Tibial nerve (tissue), 4 donors: ENCODE results near the gene SART3. TPM values are rescaled to one million over a fixed set of nuclear protein-coding genes. Genes with fewer than 3 reads are reported as not detected.
"Not testable (repeated sequence)": the region's sequence is repeated elsewhere in the genome, so short reads cannot be mapped to it uniquely, and the experiment has no call there.

ENCODE experiments used
- DNase-seq, 2 donors: peaks; one replicate each; pipeline ENCODE4 v3.0.0-alpha.2; 2019; ENCODE audit warnings: low spot score in 2 of 2
- H3K27ac ChIP-seq, 4 donors: fragments of 200-600 bp; sonication (generic) in 3 of 4; one replicate each; pipeline ENCODE4 v1.5.1; 2017 to 2019; ENCODE audit warnings: mild to moderate bottlenecking in 1 of 4
- H3K27me3 ChIP-seq, 2 donors: fragments of 200-600 bp; sonication (generic) in 1 of 2; one replicate each; pipeline versions ENCODE4 v1.5.1 to v1.6.0; 2017 to 2019
- H3K36me3 ChIP-seq, 3 donors: fragments of 200-600 bp; sonication (generic); one replicate each; pipeline ENCODE4 v1.5.1; 2018 to 2019
- H3K4me1 ChIP-seq, 4 donors: fragments of 200-600 bp; sonication (generic) in 3 of 4; one replicate each; pipeline ENCODE4 v1.5.1; 2017 to 2019
- H3K4me3 ChIP-seq, 4 donors: fragments of 200-600 bp; sonication (generic) in 3 of 4; one replicate each; pipeline ENCODE4 v1.5.1; 2017 to 2019; ENCODE audit warnings: mild to moderate bottlenecking in 1 of 4, moderate library complexity in 1 of 4
- H3K9me3 ChIP-seq, 4 donors: fragments of 200-600 bp; sonication (generic) in 3 of 4; one replicate each; pipeline ENCODE4 v1.5.1; 2017 to 2019
- CTCF ChIP-seq, 5 experiments: fragments of 200-600 bp in 3 of 5; fragments of 450-650 bp in 2 of 5; sonication (generic) in 3 of 5; IDR thresholded peaks; one replicate each; pipeline ENCODE4 v1.5.1; 2016 to 2019; ENCODE audit warnings: antibody characterized with exemption in 5 of 5, mild to moderate bottlenecking in 3 of 5, moderate library complexity in 2 of 5
- EP300 ChIP-seq, 2 donors: sonication (generic); formaldehyde crosslinking; IDR thresholded peaks; one replicate each; pipeline ENCODE4 v1.6.1; 2017; ENCODE audit warnings: antibody characterized with exemption in 2 of 2, mild to moderate bottlenecking in 1 of 2
- POLR2A ChIP-seq, 2 donors: fragments of 450-650 bp; IDR thresholded peaks; one replicate each; pipeline ENCODE4 v1.6.1; 2017; ENCODE audit warnings: antibody characterized with exemption in 2 of 2, mild to moderate bottlenecking in 2 of 2, moderate library complexity in 2 of 2
- WGBS, 2 donors: methylation state at CpG; one replicate each; pipeline ENCODE4 v1.1.5; 2018; 5-methylcytosine and 5-hydroxymethylcytosine counted together
- total RNA-seq, 4 donors: library from RNA; depleted of rRNA; stranded (reverse); fragments of >200 nt; gene quantifications; one replicate each; pipeline ENCODE4 v1.1.0, GENCODE V29; 2016

The SART3 gene
- total RNA-seq, 4 donors from 2014 or later: 51.3 to 70.1 (median 63.4) TPM

- no peak for DNase-seq
- WGBS, 2 donors: 69 to 77% methylated on average over 2 of the region's 2 CpGs
- Histone ChIP-seq H3K4me3 (no peak overlapping the region), H3K4me1 (no peaks in the 10 kb centered on the region), H3K36me3 (no peaks in the 10 kb centered on the region), H3K27ac (no peak overlapping the region), H3K9me3 (peaks cover 0 to 10% (median 0%) of the 10 kb centered on the region in 4 donors), H3K27me3 (peaks cover 0 to 11% of the 10 kb centered on the region in 2 donors)
- TF ChIP-seq CTCF (IDR thresholded peaks at IDR 0.05) (no peak), POLR2A (IDR thresholded peaks at IDR 0.05) (no peak), EP300 (IDR thresholded peaks at IDR 0.05) (no peak)
Measured at GRCh38 chr12:108491256-108491655, 69.7 kb downstream of the SART3 start.

GRCh38 chr12:108487029-108487428 is 73.9 kb downstream of the SART3 start:
- DNase-seq, H3K27me3 ChIP-seq, H3K4me3 ChIP-seq, H3K27ac ChIP-seq, H3K4me1 ChIP-seq, H3K36me3 ChIP-seq: not testable (repeated sequence)
- H3K9me3 ChIP-seq: peaks cover 0 to 10% (median 0%) of the 10 kb centered on the region in 4 donors
- 81 to 91% methylated on average over 4 of the region's 4 CpGs for WGBS, 2 donors

GRCh38 chr12:108485371-108485770 is 75.6 kb downstream of the SART3 start:
- H3K36me3 ChIP-seq, H3K4me3 ChIP-seq, H3K27me3 ChIP-seq, DNase-seq, H3K4me1 ChIP-seq, H3K27ac ChIP-seq: not testable (repeated sequence)
- WGBS, 2 donors: 66 to 68% methylated on average over 7 of the region's 7 CpGs
- H3K9me3 ChIP-seq: peaks cover 0 to 10% (median 0%) of the 10 kb centered on the region in 4 donors

- Histone ChIP-seq H3K9me3 (peaks cover 0 to 10% (median 0%) of the 10 kb centered on the region in 4 donors), H3K4me3 (no peak overlapping the region), H3K36me3 (no peaks in the 10 kb centered on the region), H3K4me1 (no peaks in the 10 kb centered on the region), H3K27me3 (peaks cover 0 to 3% of the 10 kb centered on the region in 2 donors), H3K27ac (no peak overlapping the region)
- TF ChIP-seq CTCF (IDR thresholded peaks at IDR 0.05) (no peak), EP300 (IDR thresholded peaks at IDR 0.05) (no peak), POLR2A (IDR thresholded peaks at IDR 0.05) (no peak)
- 71 to 77% methylated on average over 2 of the region's 2 CpGs for WGBS, 2 donors
- no peak for DNase-seq
Measured at GRCh38 chr12:108484845-108485244, 76.1 kb downstream of the SART3 start.

GRCh38 chr12:108484431-108484830 is 76.5 kb downstream of the SART3 start:
- 84 to 86% methylated on average over 2 of the region's 2 CpGs for WGBS, 2 donors
- DNase-seq: no peak
- TF ChIP-seq EP300 (IDR thresholded peaks at IDR 0.05) (no peak), CTCF (IDR thresholded peaks at IDR 0.05) (no peak), POLR2A (IDR thresholded peaks at IDR 0.05) (no peak)
- no peak overlapping the region for H3K27ac ChIP-seq
- H3K4me3 ChIP-seq: no peak overlapping the region
- H3K36me3 ChIP-seq: no peaks in the 10 kb centered on the region
- peaks cover 0 to 3% of the 10 kb centered on the region in 2 donors for H3K27me3 ChIP-seq
- H3K9me3 ChIP-seq: peaks cover 0 to 10% (median 0%) of the 10 kb centered on the region in 4 donors
- no peaks in the 10 kb centered on the region for H3K4me1 ChIP-seq

GRCh38 chr12:108483213-108484059 is 77.5 kb downstream of the SART3 start:
- Histone ChIP-seq H3K27ac (no peak overlapping the region), H3K4me3 (no peak overlapping the region), H3K27me3 (peaks cover 0 to 3% of the 10 kb centered on the region in 2 donors), H3K36me3 (no peaks in the 10 kb centered on the region), H3K4me1 (no peaks in the 10 kb centered on the region), H3K9me3 (peaks cover 0 to 10% (median 0%) of the 10 kb centered on the region in 4 donors)
- no peak for DNase-seq
- 63 to 69% methylated on average over 6 of the region's 6 CpGs for WGBS, 2 donors
- TF ChIP-seq EP300 (IDR thresholded peaks at IDR 0.05): no peak
- TF ChIP-seq CTCF (IDR thresholded peaks at IDR 0.05): no peak
- TF ChIP-seq POLR2A (IDR thresholded peaks at IDR 0.05): no peak
